ENCODE results near the gene PCDHGB1.
A peak's percentile ranks its signal among the peaks of the same experiment; 100 is the strongest.
"Not testable (repeated sequence)": the region's sequence is repeated elsewhere in the genome, so short reads cannot be mapped to it uniquely, and the experiment has no call there.

GRCh38 chr5:141387557-141388311 lies 37.8 kb downstream of the PCDHGB1 start, which contains the start of gene PCDHGB4:
- TF ChIP-seq, protein P1, sequence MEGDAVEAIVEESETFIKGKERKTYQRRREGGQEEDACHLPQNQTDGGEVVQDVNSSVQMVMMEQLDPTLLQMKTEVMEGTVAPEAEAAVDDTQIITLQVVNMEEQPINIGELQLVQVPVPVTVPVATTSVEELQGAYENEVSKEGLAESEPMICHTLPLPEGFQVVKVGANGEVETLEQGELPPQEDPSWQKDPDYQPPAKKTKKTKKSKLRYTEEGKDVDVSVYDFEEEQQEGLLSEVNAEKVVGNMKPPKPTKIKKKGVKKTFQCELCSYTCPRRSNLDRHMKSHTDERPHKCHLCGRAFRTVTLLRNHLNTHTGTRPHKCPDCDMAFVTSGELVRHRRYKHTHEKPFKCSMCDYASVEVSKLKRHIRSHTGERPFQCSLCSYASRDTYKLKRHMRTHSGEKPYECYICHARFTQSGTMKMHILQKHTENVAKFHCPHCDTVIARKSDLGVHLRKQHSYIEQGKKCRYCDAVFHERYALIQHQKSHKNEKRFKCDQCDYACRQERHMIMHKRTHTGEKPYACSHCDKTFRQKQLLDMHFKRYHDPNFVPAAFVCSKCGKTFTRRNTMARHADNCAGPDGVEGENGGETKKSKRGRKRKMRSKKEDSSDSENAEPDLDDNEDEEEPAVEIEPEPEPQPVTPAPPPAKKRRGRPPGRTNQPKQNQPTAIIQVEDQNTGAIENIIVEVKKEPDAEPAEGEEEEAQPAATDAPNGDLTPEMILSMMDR (IDR thresholded peaks at IDR 0.05): peak in 3 of 4 experiments; percentile 12 to 53 (median 46)
- not testable (repeated sequence) for TF ChIP-seq POLR2A (IDR thresholded peaks at IDR 0.05)
